ENCODE data around the gene PRPF19.
A peak's percentile ranks its signal among the peaks of the same experiment; 100 is the strongest.

Gene PRPF19

GRCh38 chr11:60924110-60924905 lies 17.9 kb upstream of the PRPF19 start, which contains the start of gene TMEM132A:
Gene TMEM132A, plus strand, starts transcription at chr11:60924460. Its CDS starts 174 bp downstream, at chr11:60924634.
- peak within 1 kb of the TSS; percentile 58 for H3K4me3 ChIP-seq (ENCODE audit: low read depth, low read length)
- no peak for DNase-seq (ENCODE audit: low read depth)

GRCh38 chr11:60923800-60924109 lies 17.4 kb upstream of the PRPF19 start:
- peak overlapping the region; percentile 58 for H3K4me3 ChIP-seq (ENCODE audit: low read depth, low read length)
- no peak for DNase-seq (ENCODE audit: low read depth)

More at GRCh38 chr11:60924110-60924905, 17.9 kb upstream of the PRPF19 start, which contains the start of gene TMEM132A:
- TF ChIP-seq CTCF (IDR thresholded peaks at IDR 0.05; ENCODE audit: insufficient read depth, low read depth, low read length, missing control alignments), result no peak

GRCh38 chr11:60923326-60923725 lies 16.9 kb upstream of the PRPF19 start:
- TF ChIP-seq CTCF (IDR thresholded peaks at IDR 0.05; ENCODE audit: insufficient read depth, low read depth, low read length, missing control alignments), result no peak
- H3K4me3 ChIP-seq (ENCODE audit: low read depth, low read length), result no peak overlapping the region
- no peak for DNase-seq (ENCODE audit: low read depth)

More at GRCh38 chr11:60923800-60924109, 17.4 kb upstream of the PRPF19 start:
- TF ChIP-seq CTCF (IDR thresholded peaks at IDR 0.05; ENCODE audit: insufficient read depth, low read depth, low read length, missing control alignments), result no peak

- H3K4me3 ChIP-seq (ENCODE audit: low read depth, low read length), result no peak overlapping the region
- no peak for DNase-seq (ENCODE audit: low read depth)
- no peak for TF ChIP-seq CTCF (IDR thresholded peaks at IDR 0.05; ENCODE audit: insufficient read depth, low read depth, low read length, missing control alignments)
Observed at GRCh38 chr11:60922906-60923305, 16.5 kb upstream of the PRPF19 start.

- no peak for DNase-seq (ENCODE audit: low read depth)
- no peak for TF ChIP-seq CTCF (IDR thresholded peaks at IDR 0.05; ENCODE audit: insufficient read depth, low read depth, low read length, missing control alignments)
- no peak overlapping the region for H3K4me3 ChIP-seq (ENCODE audit: low read depth, low read length)
Observed at GRCh38 chr11:60921777-60922335, 15.5 kb upstream of the PRPF19 start.

GRCh38 chr11:60921259-60921658 lies 14.9 kb upstream of the PRPF19 start:
- no peak for DNase-seq (ENCODE audit: low read depth)
- TF ChIP-seq CTCF (IDR thresholded peaks at IDR 0.05; ENCODE audit: insufficient read depth, low read depth, low read length, missing control alignments), result no peak
- no peak overlapping the region for H3K4me3 ChIP-seq (ENCODE audit: low read depth, low read length)

Data from GM12865 (cell line).